Astrocyte (in vitro differentiated cells and primary cell): ENCODE measurements around the gene DNAJC10.

Experiments
- EZH2 ChIP-seq: IDR thresholded peaks from 2 replicates; pipeline ENCODE4 v1.6.1; 2012; ENCODE audit warnings: mild to moderate bottlenecking, low read length, inconsistent platforms; ENCODE audit not compliant: insufficient read depth
- TF ChIP-seq, protein P1 (sequence below): IDR thresholded peaks from 2 replicates; pipeline ENCODE4 v1.5.1; 2011; ENCODE audit warnings: low read depth, mild to moderate bottlenecking, inconsistent platforms, low read length, moderate library complexity; ENCODE audit not compliant: insufficient read depth

DNA sequence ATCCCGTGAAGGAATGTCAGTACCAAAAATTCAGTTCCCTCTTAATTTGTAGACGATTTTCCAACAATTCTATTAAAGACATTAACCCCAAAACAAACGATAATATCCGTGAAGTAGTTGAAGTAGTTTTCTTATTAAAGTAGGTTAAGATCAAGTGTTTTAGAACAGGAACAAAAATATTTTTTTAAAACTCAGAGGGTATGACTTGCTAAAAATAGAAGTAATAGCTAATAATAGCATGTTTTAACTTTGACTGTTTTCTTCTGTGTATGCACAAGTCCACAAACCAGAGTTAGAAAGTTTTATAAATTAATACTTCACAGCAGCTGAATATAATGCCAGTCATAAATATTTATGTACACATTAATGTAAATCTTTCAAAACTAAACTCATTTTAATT, 2.4 kb downstream of the DNAJC10 start:
- TF ChIP-seq, protein P1, sequence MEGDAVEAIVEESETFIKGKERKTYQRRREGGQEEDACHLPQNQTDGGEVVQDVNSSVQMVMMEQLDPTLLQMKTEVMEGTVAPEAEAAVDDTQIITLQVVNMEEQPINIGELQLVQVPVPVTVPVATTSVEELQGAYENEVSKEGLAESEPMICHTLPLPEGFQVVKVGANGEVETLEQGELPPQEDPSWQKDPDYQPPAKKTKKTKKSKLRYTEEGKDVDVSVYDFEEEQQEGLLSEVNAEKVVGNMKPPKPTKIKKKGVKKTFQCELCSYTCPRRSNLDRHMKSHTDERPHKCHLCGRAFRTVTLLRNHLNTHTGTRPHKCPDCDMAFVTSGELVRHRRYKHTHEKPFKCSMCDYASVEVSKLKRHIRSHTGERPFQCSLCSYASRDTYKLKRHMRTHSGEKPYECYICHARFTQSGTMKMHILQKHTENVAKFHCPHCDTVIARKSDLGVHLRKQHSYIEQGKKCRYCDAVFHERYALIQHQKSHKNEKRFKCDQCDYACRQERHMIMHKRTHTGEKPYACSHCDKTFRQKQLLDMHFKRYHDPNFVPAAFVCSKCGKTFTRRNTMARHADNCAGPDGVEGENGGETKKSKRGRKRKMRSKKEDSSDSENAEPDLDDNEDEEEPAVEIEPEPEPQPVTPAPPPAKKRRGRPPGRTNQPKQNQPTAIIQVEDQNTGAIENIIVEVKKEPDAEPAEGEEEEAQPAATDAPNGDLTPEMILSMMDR = no peak
- TF ChIP-seq EZH2 = no peak
